Ascending aorta (tissue), 2 donors: ENCODE data around the gene ZNRF3. TPM values are rescaled to one million over a fixed set of nuclear protein-coding genes. Genes with fewer than 3 reads are reported as not detected.
"Not testable (repeated sequence)": the region's sequence is repeated elsewhere in the genome, so short reads cannot be mapped to it uniquely, and the experiment has no call there.

Experiments
- DNase-seq, 2 donors: peaks; one replicate each; pipeline ENCODE4 v3.0.0-alpha.2; 2019; ENCODE audit warnings: low spot score in 2 of 2
- H3K27ac ChIP-seq, 2 donors: fragments of 200-600 bp; sonication (generic); one replicate each; pipeline ENCODE4 v1.5.1; 2016 to 2017; ENCODE audit warnings: mild to moderate bottlenecking in 1 of 2
- H3K27me3 ChIP-seq: fragments of 200-600 bp; sonication (generic); one replicate; pipeline ENCODE4 v1.5.1; 2017
- H3K36me3 ChIP-seq, 2 donors: fragments of 200-600 bp; sonication (generic); one replicate each; pipeline ENCODE4 v1.5.1; 2016
- H3K4me1 ChIP-seq, 2 donors: fragments of 200-600 bp; sonication (generic); one replicate each; pipeline ENCODE4 v1.5.1; 2016 to 2017; ENCODE audit warnings: mild to moderate bottlenecking in 1 of 2
- H3K4me3 ChIP-seq, 2 donors: fragments of 200-600 bp; sonication (generic); one replicate each; pipeline ENCODE4 v1.5.1; 2016 to 2017; ENCODE audit warnings: mild to moderate bottlenecking in 1 of 2
- H3K9me3 ChIP-seq, 2 donors: fragments of 200-600 bp; sonication (generic); one replicate each; pipeline ENCODE4 v1.5.1; 2016
- CTCF ChIP-seq, 3 experiments: fragments of 200-600 bp in 2 of 3; fragments of 450-650 bp in 1 of 3; sonication (generic) in 2 of 3; IDR thresholded peaks; one replicate each; pipeline ENCODE4 v1.5.1; 2016 to 2019; ENCODE audit warnings: antibody characterized with exemption in 3 of 3, mild to moderate bottlenecking in 1 of 3, moderate library complexity in 1 of 3
- intact Hi-C: fragments of 100-400 bp; cut with DNase I; formaldehyde crosslinking; loops from one replicate; pipeline ENCODE4 v1.15.1; 2023
- total RNA-seq: library from RNA; depleted of rRNA; stranded (reverse); fragments of >200 nt; gene quantifications from one replicate; pipeline ENCODE4 v1.1.0, GENCODE V29; 2016

ZNRF3 gene
- total RNA-seq, 1 donor from 2014 or later, result 49.1 TPM

- no peak for TF ChIP-seq CTCF (IDR thresholded peaks at IDR 0.05)
- intact Hi-C loops, result no loop called here
These were observed 21.0 kb downstream of the ZNRF3 start for GRCh38 chr22:28904211-28904896.

GRCh38 chr22:28905256-28905832 lies 22.0 kb downstream of the ZNRF3 start:
- peak overlapping the region; percentile 72 to 87 for H3K27ac ChIP-seq

More at GRCh38 chr22:28904211-28904896, 21.0 kb downstream of the ZNRF3 start:
- H3K9me3 ChIP-seq, result no peaks in the 10 kb centered on the region
- H3K36me3 ChIP-seq, result no peaks in the 10 kb centered on the region
- peaks cover 4 to 47% of the 10 kb centered on the region in 2 donors for H3K4me1 ChIP-seq
- H3K27me3 ChIP-seq, result no peaks in the 10 kb centered on the region
- H3K27ac ChIP-seq, result peak overlapping the region; percentile 72 to 87
- peak overlapping the region in 1 of 2 donors; percentile 18 for H3K4me3 ChIP-seq
- no peak for DNase-seq

GRCh38 chr22:28906312-28906711 lies 22.9 kb downstream of the ZNRF3 start:
- Histone ChIP-seq H3K27ac (peak overlapping the region; percentile 72 to 87), H3K36me3 (no peaks in the 10 kb centered on the region), H3K9me3 (no peaks in the 10 kb centered on the region), H3K4me3 (no peak overlapping the region), H3K27me3 (no peaks in the 10 kb centered on the region), H3K4me1 (peaks cover 12 to 58% of the 10 kb centered on the region in 2 donors)
- intact Hi-C loops, result no loop called here
- no peak for DNase-seq
- TF ChIP-seq CTCF (IDR thresholded peaks at IDR 0.05), result no peak

More at GRCh38 chr22:28905256-28905832, 22.0 kb downstream of the ZNRF3 start:
- Histone ChIP-seq H3K4me3 (no peak overlapping the region), H3K36me3 (no peaks in the 10 kb centered on the region), H3K9me3 (no peaks in the 10 kb centered on the region), H3K4me1 (peaks cover 4 to 51% of the 10 kb centered on the region in 2 donors), H3K27me3 (no peaks in the 10 kb centered on the region)
- no peak for TF ChIP-seq CTCF (IDR thresholded peaks at IDR 0.05)
- no peak for DNase-seq
- intact Hi-C loops, result no loop called here

- no peak for TF ChIP-seq CTCF (IDR thresholded peaks at IDR 0.05)
- Histone ChIP-seq H3K27ac (peak overlapping the region in 1 of 2 donors; percentile 87), H3K4me1 (peaks cover 12 to 66% of the 10 kb centered on the region in 2 donors), H3K9me3 (no peaks in the 10 kb centered on the region), H3K36me3 (no peaks in the 10 kb centered on the region), H3K27me3 (no peaks in the 10 kb centered on the region), H3K4me3 (no peak overlapping the region)
- intact Hi-C loops, result no loop called here
- no peak for DNase-seq
These were observed 24.1 kb downstream of the ZNRF3 start for GRCh38 chr22:28907311-28908008.

- H3K27me3 ChIP-seq, H3K36me3 ChIP-seq, H3K9me3 ChIP-seq, H3K4me3 ChIP-seq, DNase-seq, intact Hi-C loops: not testable (repeated sequence)
- peak overlapping the region in 1 of 2 donors; percentile 22 for H3K27ac ChIP-seq
- peaks cover 8 to 66% of the 10 kb centered on the region in 2 donors for H3K4me1 ChIP-seq
These were observed 25.4 kb downstream of the ZNRF3 start for GRCh38 chr22:28908810-28909209.

- Histone ChIP-seq H3K27me3 (no peaks in the 10 kb centered on the region), H3K4me1 (peaks cover 8 to 69% of the 10 kb centered on the region in 2 donors), H3K9me3 (no peaks in the 10 kb centered on the region), H3K4me3 (no peak overlapping the region), H3K36me3 (no peaks in the 10 kb centered on the region), H3K27ac (peak overlapping the region in 1 of 2 donors; percentile 75)
- intact Hi-C loops, result no loop called here
- no peak for DNase-seq
- TF ChIP-seq CTCF (IDR thresholded peaks at IDR 0.05), result no peak
These were observed 26.0 kb downstream of the ZNRF3 start for GRCh38 chr22:28909375-28909774.
